ENCODE measurements around the gene NDUFB10.
A peak's percentile ranks its signal among the peaks of the same experiment; 100 is the strongest.
"Not testable (repeated sequence)": the region's sequence is repeated elsewhere in the genome, so short reads cannot be mapped to it uniquely, and the experiment has no call there.

NDUFB10 gene

DNA sequence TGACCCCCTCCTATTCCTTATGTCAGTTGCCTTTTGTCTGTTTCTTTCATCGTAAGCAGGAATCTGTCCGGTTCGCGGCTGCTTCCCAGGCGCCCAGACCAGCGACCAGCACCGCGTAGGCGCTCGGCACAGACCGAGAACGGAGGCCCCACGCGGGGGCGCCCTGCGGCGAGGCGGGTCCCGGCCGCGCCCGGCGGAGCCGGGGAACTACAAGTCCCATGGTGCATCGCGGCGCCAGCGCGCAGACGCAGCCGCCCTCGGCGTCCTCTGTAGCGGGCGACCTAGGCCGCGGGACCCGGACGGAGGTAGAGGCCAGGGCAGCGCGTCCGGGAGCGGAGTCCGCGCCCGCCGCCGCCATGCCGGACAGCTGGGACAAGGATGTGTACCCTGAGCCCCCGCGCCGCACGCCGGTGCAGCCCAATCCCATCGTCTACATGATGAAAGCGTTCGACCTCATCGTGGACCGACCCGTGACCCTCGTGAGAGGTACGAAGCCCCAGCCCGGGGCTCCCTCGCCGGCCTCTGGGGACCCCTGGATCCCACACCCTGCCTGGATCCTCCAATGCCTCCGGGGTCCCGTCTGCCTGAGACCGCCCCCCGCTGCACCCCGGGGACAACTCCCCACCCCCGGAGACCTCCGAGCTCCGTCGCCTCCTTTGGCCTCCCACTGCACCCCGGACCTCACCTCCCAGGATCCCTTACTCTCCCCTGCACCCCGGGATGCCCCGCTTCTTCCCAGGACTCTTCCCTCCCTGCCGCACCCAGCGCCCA is at the start of gene NDUFB10:
TSS of gene NDUFB10 (plus strand) at position 270 of the 771 bp plus-strand sequence. CDS start at position 357, 87 bp downstream.
- peak within 1 kb of the TSS; percentile 83 for H3K4me3 ChIP-seq (ENCODE audit: low read depth, low read length)

DNA sequence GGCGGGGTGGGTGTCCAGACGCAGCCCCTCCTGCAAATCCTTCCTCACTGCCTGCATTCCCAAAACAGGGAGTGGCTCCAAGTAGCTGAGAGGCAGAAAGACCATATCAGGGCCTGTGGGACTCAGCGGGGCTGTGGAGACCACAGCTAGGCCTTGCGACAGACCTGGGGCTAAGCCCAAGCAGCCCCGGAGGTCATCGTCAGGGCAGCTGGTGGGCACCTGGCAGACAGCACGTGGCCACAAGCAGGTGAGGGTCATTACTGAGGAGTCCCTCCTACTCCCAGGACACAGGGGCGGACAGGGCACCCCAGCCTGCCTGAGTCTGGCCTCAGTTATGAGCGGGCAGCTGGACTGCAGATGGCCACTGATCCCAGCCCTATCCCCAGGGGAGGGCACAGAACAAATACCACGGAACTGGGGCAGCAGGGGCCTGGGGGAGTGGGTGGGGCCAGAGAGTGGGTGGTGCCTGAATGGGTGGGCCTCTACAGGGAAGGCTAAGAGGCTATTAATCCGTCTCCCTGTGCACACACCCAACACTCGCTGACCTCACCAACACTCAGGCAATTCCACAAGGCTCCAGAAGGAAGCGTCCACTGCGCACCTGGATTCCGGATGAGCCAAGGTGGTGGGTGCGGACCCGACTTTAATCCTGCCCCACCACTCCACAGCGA is 49.6 kb upstream of the NDUFB10 start:
- no peak overlapping the region for H3K4me3 ChIP-seq (ENCODE audit: low read depth, low read length)

DNA sequence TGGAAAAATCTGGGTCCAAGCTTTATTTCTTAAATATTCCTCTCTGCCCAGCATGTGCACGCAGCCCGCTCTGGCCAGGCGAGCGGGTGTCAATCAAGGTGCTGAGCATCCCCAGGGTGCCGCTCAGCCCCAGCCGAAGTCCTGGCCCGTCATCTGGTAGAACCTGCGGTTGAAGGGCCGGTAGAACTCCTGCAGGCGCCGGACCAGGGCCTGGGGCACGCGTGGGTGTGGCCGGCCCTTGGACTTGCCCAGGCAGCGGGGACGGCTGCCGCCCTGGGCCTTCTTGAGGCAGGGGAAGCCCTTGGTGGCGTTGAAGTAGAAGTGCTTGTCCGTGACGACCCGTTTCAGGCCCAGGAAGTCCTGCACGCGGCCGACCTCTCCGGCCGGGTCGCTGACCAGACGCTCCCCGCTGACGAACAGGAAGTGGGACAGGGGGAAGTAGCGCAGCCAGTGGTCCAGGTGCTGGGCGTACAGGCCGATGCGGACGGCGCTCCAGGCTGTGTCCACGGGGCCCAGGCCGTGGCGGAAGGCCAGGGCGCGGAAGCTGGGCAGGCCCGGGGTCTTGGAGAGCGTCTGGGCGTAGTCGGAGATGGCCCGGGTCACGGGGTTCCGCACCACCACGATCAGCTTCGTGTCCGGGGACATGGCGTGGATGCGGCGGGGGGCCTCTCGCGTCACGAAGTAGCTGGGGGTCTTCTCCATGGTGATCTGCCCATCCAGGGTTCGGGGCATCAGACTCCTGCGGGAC is 47.7 kb upstream of the NDUFB10 start:
- no peak overlapping the region for H3K4me3 ChIP-seq (ENCODE audit: low read depth, low read length)

DNA sequence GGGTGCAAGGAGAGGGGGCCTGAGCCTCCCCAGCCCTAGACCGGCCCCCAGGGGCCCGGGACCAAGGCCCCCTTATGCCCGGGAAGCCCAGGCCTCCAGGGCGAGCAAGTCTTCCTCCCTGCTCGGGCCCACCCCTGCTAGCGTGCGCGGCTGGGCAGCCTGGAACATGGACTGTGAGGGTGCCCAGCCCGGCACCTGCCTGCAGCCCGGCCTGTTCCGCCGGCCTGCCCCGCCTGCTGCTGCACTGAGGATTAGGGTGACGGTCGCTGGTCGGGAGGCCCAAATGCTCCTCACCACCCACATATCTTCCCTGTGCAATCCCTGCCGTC is 47.2 kb upstream of the NDUFB10 start:
- H3K4me3 ChIP-seq (ENCODE audit: low read depth, low read length): no peak overlapping the region

DNA sequence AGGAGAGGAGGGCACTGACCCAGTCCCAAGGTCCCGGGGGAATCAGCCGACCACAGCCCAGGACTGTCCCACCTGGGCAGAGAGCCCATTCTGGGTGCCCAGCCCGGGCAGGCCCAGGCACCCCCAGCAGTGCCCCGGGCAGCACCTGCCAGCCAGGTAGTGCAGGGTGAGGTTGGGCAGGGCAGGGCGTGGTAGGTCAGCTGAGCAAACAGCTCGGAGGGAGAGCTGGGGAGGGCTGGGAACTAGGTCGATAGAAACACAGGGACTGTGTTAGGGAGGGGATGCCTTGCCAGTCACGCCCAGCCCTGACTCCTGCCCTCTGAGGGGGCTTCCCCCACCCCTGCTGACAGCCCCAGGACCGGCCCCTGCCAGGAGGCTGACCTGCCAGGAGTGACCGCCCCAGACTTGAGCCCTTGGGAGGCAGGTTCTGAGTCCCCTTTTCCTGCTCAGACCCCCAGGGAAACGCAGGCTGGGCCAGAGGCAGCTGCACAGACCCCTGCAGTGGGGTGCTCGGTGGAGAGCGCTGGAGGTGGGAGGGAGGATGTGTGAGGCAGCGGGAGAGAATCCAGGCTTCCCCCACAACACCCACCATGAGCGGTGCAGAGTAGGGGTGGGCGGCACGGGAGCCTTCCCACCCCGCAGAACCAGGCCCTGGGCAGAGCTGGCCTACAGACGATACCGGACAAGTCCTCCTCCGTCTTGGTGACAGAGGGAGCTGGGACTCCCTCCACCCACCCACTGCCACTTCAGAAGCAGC is 45.8 kb upstream of the NDUFB10 start:
- no peak overlapping the region for H3K4me3 ChIP-seq (ENCODE audit: low read depth, low read length)

DNA sequence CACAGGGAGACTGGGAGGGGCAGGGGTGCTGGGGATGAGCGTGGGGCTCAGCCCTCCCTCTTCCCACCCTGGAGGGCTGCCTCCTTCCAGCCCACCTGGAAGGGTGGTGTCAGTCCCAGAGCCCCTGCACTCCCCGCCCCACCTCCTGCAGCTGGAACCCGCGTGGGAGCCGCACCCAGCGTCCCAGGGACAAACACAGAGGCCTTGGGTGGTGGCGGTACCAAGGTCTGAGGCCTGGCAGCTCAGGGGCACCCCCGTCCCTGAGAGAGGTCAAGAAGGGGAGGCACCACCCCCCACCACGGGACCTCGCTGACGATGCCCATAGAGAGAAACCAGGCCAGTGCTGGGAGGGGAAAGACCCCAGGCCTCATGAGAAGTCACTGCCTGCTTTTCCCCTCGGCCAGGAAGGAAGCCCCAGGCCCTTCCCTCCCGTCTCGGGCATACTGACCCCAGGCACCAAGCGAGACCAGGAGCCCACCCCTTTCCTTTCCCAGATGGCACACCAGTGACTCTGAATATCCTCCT is 45.2 kb upstream of the NDUFB10 start:
- H3K4me3 ChIP-seq (ENCODE audit: low read depth, low read length): no peak overlapping the region

DNA sequence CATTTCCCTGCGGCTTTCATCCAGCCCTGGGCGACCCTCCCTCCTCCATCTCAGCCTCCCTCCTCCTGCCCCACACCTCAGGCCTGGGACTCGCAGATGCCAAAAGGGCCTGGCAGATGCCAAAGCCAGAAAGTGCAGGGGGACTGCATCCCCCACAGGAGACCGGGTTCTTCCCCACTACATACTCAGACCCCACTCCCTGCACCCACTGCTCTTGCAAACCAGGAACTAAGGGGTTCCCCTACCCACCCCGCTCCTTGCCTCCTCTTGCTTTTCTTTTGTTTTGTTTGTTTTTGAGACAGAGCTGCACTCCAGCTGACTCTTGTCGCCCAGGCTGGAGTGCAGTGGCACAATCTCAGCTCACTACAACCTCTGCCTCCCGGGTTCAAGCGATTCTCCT is 44.4 kb upstream of the NDUFB10 start:
- no peak overlapping the region for H3K4me3 ChIP-seq (ENCODE audit: low read depth, low read length)

DNA sequence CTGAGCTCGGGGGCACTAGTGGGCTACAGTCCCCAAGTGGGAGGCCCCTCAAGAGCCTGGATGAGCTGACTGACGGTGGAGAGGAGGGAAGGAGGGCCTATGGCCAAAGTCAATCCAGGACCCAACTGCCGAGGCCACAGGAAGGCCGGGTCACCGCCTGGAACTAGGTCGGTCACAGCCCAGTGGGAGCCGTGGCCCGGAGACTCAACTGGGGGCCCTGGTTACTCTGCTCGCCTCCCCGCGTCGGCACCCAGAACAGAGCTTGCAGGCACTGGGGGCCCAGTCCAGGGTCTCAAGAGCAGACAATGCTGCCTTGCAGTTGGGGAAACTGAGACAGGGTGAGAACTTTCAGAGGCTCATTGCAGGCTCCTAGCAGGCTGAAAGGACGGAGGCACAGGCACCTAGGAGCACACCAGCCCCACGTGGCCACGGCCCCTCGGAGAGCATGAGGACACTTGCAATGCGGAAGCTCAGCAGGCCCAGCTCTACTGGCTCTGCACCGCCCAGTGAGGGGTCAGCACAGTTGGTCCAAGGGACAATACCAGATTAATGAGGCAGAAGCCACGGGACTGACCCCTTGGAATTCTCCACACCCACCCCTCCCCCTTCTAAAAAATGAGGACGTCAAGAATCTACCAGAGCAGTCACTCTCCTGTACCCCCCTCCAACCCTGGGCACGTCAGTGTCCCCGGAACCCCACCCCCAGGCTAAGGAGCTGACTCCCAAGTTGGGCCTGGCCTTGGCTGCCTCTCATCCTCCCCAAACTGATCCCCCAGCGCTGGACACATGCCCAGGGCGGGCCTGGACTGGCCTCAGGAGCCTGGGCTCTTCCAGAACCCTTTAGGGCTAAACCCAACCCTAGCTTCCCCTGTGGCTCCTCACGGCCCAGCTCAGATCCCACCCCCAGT is 43.4 kb upstream of the NDUFB10 start:
- no peak overlapping the region for H3K4me3 ChIP-seq (ENCODE audit: low read depth, low read length)

DNA sequence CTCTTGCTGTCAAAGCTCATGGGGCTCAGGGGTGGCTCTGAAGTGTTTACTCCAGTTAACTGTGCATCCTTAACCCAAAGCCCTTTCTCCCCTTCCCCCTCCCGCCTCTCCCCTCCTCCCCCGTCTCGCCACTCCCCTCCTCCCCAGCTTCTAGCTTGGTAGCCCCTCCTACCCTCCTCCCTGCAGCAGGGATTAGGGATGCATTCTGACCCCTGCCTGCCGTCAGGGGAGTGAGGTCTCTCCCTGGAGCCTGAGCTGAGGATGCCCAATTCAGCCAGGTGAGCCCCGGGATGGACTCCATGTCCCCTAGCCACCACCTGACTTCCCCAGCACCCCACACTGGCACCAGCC is 42.7 kb upstream of the NDUFB10 start:
- no peak overlapping the region for H3K4me3 ChIP-seq (ENCODE audit: low read depth, low read length)

DNA sequence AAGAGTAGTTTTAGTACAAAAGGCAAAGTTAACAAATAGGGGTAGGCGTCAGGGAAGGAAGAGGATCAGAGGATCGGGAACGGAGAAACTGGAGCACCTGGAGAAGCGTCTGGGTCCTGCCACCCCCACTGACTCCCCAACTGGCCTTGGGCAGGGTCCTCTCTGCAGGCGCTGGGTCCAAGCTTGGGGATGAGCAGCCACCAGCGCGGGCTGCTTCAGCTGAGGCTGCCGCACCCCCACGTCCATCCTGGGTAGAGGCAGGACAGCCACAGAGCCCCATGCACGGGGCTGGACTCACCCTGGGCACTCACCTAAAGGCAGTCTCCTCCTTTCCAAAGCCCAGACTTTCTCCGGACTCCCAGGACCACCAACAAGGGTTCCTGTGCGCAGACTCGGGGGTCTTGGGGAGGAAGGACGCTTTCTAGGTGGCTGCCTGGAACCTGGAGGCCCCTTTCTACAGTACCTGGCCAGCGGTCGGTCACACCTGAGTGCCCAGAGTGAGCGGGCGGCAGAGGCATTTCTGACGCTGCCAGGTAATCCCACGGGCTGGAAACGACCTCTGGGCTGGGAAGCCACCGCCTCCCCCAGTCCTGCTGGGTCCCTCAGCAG is 42.2 kb upstream of the NDUFB10 start:
- H3K4me3 ChIP-seq (ENCODE audit: low read depth, low read length): no peak overlapping the region

DNA sequence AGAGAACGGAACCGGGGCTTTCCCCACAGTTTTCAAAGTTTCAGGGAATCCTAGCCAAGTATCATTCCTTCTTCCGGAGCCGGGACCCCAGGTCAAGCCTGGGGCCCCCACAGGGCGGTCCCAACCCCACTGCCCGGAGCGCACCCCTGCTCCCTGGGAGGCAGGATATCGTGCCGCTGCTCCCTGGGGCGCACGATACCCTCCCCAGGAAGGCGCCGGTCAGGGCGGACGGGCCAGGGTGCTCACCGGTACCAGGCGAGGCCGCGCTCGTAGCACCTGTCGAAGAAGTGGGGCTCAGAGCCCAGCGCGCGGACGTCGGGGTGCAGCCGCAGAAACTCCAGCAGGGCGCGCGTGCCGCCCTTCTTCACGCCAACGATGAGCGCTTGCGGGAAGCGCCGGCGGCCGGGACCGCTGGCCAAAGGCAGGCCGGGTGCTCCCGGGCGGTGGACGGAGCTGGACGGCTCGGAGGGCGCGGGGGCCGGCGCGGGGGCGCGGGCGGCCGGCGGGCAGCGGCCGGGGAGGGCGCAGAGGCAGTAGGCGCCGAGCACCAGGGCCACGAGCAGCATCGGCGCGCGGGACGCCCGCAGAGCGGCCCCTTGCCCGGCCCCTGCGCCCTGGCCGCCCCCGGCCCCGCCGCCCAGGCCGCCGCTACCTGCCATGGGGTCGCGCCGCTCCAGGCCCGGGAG is 41.5 kb upstream of the NDUFB10 start:
- no peak overlapping the region for H3K4me3 ChIP-seq (ENCODE audit: low read depth, low read length)

DNA sequence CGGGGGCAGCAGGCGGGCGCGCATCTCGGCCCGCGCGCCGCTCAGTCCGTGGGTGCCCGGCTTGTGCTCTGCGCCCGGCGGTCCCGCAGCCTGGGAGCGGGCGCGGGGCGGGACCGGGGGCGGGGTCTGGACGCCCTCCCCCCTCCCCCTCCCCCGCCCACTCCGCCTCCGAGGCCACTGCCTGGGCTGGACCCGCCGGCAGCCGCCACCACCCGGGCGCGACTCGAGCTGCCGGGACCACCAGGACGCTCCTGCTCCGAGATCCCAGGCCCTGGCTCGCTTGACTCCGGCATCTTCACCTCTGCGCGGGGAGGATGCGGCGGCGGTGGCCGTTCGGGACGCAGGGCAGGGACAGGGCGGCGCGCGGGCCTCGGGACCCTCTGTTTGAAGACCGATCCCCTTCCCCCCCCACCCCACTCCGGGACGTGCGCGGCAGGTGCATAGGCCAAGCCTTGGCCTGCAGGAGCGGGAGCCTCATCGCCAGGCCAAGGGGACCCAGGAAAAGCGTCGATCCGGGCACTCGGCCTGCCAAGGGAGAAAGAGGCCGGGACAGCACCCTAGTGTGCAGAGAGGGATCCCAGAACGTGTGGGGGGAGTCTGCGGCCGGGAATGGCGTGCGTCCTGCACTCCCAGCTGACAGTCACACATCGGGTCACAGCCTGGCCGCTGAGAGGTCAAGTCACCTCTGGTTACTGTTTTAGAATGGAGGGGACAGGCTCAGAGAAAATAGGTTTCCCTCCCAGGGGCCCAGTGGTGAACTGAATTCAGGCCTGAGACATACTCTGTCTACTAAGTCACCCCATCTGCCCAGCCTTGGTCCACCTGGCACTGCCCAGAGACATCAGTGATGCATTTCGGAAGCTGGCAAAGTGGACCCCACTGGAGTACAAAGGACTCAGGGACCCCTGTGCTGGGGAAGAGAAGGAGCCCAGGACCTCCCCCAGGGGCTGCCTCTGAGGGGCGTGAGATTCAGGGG is 40.7 kb upstream of the NDUFB10 start, which contains the start of gene HS3ST6:
TSS of gene HS3ST6 (minus strand) at position 65 of the 976 bp plus-strand sequence. CDS start 92 bp downstream, outside the sequence.
- H3K4me3 ChIP-seq (ENCODE audit: low read depth, low read length): peak within 1 kb of the TSS; percentile 8

DNA sequence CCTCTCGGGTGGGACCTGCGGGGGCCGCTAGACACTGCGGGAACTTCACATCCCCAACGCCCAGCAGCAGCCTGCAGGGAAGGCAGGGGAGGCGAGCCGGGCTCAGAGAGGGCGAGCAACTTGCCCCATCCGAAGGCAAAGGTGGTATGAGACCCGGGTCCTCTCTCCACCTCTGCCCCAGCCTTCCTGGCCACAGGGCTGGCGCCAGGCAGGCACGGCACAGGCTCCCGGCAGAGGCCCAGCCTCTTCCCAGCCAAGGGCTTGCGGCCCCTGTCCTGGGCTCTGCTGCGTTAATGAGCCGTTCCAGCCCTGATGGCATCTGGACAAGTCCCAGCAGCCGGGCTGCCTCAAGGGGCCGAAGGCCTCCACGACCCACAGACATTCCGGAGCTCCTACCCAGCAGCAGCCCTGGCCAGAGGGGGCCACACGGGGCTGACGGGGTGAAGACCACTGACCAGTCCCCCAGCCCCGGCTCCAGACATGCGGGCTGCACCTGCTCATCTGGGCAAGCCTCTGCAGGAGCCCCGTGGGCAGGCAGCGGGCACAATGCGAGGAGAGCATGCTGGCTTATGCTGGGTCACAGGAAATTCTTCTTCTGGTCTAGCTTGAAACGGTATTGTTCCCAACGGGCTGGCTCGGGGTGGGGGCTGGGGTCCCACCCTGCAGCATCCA is 39.9 kb upstream of the NDUFB10 start:
- H3K4me3 ChIP-seq (ENCODE audit: low read depth, low read length): no peak overlapping the region

DNA sequence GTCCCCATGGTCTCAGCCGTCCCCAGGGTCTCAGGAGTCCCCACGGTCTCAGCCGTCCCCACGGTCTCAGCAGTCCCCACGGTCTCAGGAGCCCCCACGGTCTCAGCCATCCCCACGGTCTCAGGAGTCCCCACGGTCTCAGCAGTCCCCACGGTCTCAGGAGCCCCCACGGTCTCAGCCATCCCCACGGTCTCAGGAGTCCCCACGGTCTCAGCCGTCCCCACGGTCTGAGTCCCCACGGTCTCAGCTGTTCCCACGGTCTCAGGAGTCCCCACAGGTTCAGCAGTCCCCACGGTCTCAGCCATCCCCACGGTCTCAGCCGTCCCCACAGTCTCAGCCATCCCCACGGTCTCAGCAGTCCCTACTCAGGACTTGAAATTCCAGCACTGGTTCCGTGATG is 39.2 kb upstream of the NDUFB10 start:
- not testable (repeated sequence) for H3K4me3 ChIP-seq (ENCODE audit: low read depth, low read length)

DNA sequence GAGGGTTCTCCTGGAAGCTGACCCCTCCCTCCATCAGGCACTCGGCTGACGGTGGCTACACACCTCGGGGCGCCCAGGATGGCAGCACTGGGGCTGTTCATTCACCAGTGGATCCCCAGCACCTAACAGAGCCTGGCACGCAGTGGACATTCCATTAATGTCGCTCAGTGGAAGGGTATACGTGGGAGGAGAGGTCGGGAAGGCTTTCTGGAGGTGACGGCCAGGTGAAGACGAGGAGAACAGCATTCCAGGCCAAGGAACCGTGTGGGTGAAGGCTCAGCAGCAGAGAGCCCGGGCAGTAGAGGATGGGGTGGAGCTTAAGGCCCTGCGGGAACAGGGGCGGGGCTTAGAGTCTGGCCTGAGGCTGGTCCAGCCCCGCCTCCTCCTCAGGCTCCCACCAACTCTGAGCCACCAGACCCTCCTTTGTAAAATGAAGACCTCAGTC is 38.6 kb upstream of the NDUFB10 start:
- no peak overlapping the region for H3K4me3 ChIP-seq (ENCODE audit: low read depth, low read length)

DNA sequence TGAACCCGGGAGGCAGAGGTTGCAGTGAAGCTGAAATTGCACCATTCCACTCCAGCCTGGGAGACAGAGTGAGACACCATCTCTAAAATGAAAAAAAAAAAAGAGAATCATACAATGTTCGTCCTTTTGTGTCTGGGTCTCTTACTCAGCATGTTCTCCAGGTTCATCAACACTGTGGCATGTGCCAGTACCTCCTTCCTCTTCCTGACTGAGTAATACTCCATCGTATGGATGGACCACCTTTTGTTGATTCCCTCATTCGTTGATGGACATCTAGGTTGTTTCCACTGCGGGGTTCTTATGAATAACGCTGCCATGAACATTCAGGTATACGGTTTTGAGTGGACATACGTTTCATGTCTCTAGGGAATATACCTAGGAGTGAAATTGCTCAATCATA is 37.0 kb upstream of the NDUFB10 start:
- no peak overlapping the region for H3K4me3 ChIP-seq (ENCODE audit: low read depth, low read length)

Measured in iPS-11a (cell line).